ENCODE data around the gene LILRB5. TPM values are rescaled to one million over a fixed set of nuclear protein-coding genes. Genes with fewer than 3 reads are reported as not detected.

Gene LILRB5
- total and polyA plus RNA-seq, 9 of the 15 experiments (the other 6 are each of a cell fraction or from before 2014, with no cell fraction given) = not detected

DNA sequence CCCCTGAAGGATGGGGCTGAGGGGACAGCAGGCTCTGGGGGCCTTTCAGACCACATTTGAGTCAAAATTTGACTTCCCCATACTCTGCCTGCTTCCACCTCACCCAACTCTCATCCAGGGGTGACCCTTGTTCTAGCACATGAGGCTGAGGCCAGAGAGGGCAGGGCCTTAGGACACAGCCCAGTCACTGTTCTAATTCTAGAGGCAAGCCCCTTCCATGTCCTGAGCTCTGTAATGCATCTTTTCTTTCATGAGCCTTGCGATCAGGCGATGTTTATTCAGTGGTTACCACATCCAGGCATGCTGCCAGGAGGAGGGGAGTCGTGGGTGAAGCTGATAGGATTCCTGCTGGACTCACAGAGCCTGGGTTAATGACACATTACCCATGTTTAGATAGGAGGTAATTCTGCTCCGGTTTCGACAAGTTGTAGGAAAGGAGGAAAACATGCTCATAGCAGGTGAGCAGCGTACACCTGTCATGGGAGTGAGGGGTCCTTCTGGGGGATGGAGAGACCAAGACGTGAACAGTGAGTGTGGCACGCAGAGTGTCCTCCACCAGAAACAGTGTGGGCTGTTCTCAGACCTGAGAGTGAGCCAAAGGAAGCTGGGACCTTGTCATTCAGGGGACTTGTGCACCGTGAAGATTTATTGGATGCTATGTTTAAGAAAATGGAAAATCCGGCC, 47.1 kb downstream of the LILRB5 start (continued):
- TF ChIP-seq, protein P1, sequence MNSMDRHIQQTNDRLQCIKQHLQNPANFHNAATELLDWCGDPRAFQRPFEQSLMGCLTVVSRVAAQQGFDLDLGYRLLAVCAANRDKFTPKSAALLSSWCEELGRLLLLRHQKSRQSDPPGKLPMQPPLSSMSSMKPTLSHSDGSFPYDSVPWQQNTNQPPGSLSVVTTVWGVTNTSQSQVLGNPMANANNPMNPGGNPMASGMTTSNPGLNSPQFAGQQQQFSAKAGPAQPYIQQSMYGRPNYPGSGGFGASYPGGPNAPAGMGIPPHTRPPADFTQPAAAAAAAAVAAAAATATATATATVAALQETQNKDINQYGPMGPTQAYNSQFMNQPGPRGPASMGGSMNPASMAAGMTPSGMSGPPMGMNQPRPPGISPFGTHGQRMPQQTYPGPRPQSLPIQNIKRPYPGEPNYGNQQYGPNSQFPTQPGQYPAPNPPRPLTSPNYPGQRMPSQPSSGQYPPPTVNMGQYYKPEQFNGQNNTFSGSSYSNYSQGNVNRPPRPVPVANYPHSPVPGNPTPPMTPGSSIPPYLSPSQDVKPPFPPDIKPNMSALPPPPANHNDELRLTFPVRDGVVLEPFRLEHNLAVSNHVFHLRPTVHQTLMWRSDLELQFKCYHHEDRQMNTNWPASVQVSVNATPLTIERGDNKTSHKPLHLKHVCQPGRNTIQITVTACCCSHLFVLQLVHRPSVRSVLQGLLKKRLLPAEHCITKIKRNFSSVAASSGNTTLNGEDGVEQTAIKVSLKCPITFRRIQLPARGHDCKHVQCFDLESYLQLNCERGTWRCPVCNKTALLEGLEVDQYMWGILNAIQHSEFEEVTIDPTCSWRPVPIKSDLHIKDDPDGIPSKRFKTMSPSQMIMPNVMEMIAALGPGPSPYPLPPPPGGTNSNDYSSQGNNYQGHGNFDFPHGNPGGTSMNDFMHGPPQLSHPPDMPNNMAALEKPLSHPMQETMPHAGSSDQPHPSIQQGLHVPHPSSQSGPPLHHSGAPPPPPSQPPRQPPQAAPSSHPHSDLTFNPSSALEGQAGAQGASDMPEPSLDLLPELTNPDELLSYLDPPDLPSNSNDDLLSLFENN (IDR thresholded peaks at IDR 0.05; ENCODE audit: low read depth in 2 of 2, low read length in 2 of 2) = peak in 1 of 2 experiments; percentile 72; a peak in 1 of 4 replicates
- peak; percentile 72 for TF ChIP-seq NBN (IDR thresholded peaks at IDR 0.05; ENCODE audit: low read depth)
- TF ChIP-seq EP300 (IDR thresholded peaks at IDR 0.05; ENCODE audit: low read length) = peak; percentile 84
- TF ChIP-seq DPF2 (IDR thresholded peaks at IDR 0.05) = peak; percentile 88
- peak; percentile 28 for TF ChIP-seq CHD2 (IDR thresholded peaks at IDR 0.05; ENCODE audit: low read depth, low read length)
- peak; percentile 87 for TF ChIP-seq MYNN (IDR thresholded peaks at IDR 0.05)
- no peak for TF ChIP-seq MYNN (CRISPR knock-in tag; IDR thresholded peaks at IDR 0.05)
- TF ChIP-seq TEAD2 (tag; IDR thresholded peaks at IDR 0.05) = no peak
- TF ChIP-seq TARDBP (IDR thresholded peaks at IDR 0.05) = 0 out of 2 replicates have a peak, but pooled peaks have one; percentile 61
- peak; percentile 63; the same call in 1 of the 2 replicates for TF ChIP-seq KAT7 (CRISPR knock-in tag; IDR thresholded peaks at IDR 0.05; ENCODE audit: borderline replicate concordance)
- TF ChIP-seq, protein P2, sequence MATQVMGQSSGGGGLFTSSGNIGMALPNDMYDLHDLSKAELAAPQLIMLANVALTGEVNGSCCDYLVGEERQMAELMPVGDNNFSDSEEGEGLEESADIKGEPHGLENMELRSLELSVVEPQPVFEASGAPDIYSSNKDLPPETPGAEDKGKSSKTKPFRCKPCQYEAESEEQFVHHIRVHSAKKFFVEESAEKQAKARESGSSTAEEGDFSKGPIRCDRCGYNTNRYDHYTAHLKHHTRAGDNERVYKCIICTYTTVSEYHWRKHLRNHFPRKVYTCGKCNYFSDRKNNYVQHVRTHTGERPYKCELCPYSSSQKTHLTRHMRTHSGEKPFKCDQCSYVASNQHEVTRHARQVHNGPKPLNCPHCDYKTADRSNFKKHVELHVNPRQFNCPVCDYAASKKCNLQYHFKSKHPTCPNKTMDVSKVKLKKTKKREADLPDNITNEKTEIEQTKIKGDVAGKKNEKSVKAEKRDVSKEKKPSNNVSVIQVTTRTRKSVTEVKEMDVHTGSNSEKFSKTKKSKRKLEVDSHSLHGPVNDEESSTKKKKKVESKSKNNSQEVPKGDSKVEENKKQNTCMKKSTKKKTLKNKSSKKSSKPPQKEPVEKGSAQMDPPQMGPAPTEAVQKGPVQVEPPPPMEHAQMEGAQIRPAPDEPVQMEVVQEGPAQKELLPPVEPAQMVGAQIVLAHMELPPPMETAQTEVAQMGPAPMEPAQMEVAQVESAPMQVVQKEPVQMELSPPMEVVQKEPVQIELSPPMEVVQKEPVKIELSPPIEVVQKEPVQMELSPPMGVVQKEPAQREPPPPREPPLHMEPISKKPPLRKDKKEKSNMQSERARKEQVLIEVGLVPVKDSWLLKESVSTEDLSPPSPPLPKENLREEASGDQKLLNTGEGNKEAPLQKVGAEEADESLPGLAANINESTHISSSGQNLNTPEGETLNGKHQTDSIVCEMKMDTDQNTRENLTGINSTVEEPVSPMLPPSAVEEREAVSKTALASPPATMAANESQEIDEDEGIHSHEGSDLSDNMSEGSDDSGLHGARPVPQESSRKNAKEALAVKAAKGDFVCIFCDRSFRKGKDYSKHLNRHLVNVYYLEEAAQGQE (IDR thresholded peaks at IDR 0.05; ENCODE audit: borderline replicate concordance) = peak; percentile 77
- TF ChIP-seq, protein P2 (CRISPR knock-in tag; IDR thresholded peaks at IDR 0.05; ENCODE audit: low read depth) = no peak
- no peak for TF ChIP-seq THRA (IDR thresholded peaks at IDR 0.05)
- no peak for TF ChIP-seq FOXP1 (CRISPR knock-in tag; IDR thresholded peaks at IDR 0.05)
- TF ChIP-seq CREB3 (tag; conservative IDR thresholded peaks at IDR 0.05; ENCODE audit: low read depth) = 0 out of 2 replicates have a peak, but pooled peaks have one; percentile 19
